Measurements from ENCODE around the gene SNURF. TPM values are rescaled to one million over a fixed set of nuclear protein-coding genes. Genes with fewer than 3 reads are reported as not detected.
A peak's percentile ranks its signal among the peaks of the same experiment; 100 is the strongest.

Gene SNURF
- total and polyA plus RNA-seq, 2 donors (not counting 1 experiment from before 2014, with no cell fraction given) = 5.0 to 61.1 TPM

GRCh38 chr15:24940236-24940635 is 14.6 kb upstream of the SNURF start:
- DNase-seq (ENCODE audit: low read depth in 2 of 2) = no peak
- Histone ChIP-seq H3K4me1 (ENCODE audit: control insufficient read depth, extremely low read depth, insufficient read depth, low read length) (no peaks in the 10 kb centered on the region), H2AFZ (ENCODE audit: low read length) (no peak overlapping the region), H3K4me3 (replicated peaks in 1 of 4; ENCODE audit: control extremely low read depth in 1 of 4, insufficient read depth in 1 of 4, low read depth in 3 of 4, low read length in 4 of 4) (no peak overlapping the region), H3K27me3 (ENCODE audit: control insufficient read depth, insufficient read depth, low read length) (no peaks in the 10 kb centered on the region), H3K9ac (ENCODE audit: insufficient read depth, low read length) (no peak overlapping the region), H3K4me2 (ENCODE audit: extremely low read depth, insufficient read depth, low read length) (no peak overlapping the region), H3K27ac (ENCODE audit: insufficient read depth, low read length) (no peak overlapping the region), H4K20me1 (ENCODE audit: control insufficient read depth, extremely low read depth, insufficient read depth, low read length) (no peaks in the 10 kb centered on the region), H3K79me2 (ENCODE audit: control insufficient read depth, insufficient read depth, low read length) (no peaks in the 10 kb centered on the region), H3K9me3 (ENCODE audit: control insufficient read depth, insufficient read depth, low read depth, low read length) (no peaks in the 10 kb centered on the region), H3K36me3 (ENCODE audit: control insufficient read depth, insufficient read depth, low read length) (no peaks in the 10 kb centered on the region)
- TF ChIP-seq EZH2 (IDR thresholded peaks at IDR 0.05; ENCODE audit: low read length, missing control alignments) = no peak
- TF ChIP-seq CTCF (conservative IDR thresholded peaks at IDR 0.05 in 1 of 2, IDR thresholded peaks at IDR 0.05 in 1 of 2; ENCODE audit: low read depth in 1 of 2, low read length in 2 of 2) = no peak

- no peak for DNase-seq (ENCODE audit: low read depth in 2 of 2)
- Histone ChIP-seq H3K79me2 (ENCODE audit: control insufficient read depth, insufficient read depth, low read length) (no peaks in the 10 kb centered on the region), H3K4me1 (ENCODE audit: control insufficient read depth, extremely low read depth, insufficient read depth, low read length) (no peaks in the 10 kb centered on the region), H3K27me3 (ENCODE audit: control insufficient read depth, insufficient read depth, low read length) (no peaks in the 10 kb centered on the region), H4K20me1 (ENCODE audit: control insufficient read depth, extremely low read depth, insufficient read depth, low read length) (no peaks in the 10 kb centered on the region), H2AFZ (ENCODE audit: low read length) (no peak overlapping the region), H3K4me2 (ENCODE audit: extremely low read depth, insufficient read depth, low read length) (no peak overlapping the region), H3K4me3 (replicated peaks in 1 of 4; ENCODE audit: control extremely low read depth in 1 of 4, insufficient read depth in 1 of 4, low read depth in 3 of 4, low read length in 4 of 4) (no peak overlapping the region), H3K36me3 (ENCODE audit: control insufficient read depth, insufficient read depth, low read length) (no peaks in the 10 kb centered on the region), H3K9ac (ENCODE audit: insufficient read depth, low read length) (no peak overlapping the region), H3K9me3 (ENCODE audit: control insufficient read depth, insufficient read depth, low read depth, low read length) (no peaks in the 10 kb centered on the region), H3K27ac (ENCODE audit: insufficient read depth, low read length) (no peak overlapping the region)
- no peak for TF ChIP-seq EZH2 (IDR thresholded peaks at IDR 0.05; ENCODE audit: low read length, missing control alignments)
- no peak for TF ChIP-seq CTCF (conservative IDR thresholded peaks at IDR 0.05 in 1 of 2, IDR thresholded peaks at IDR 0.05 in 1 of 2; ENCODE audit: low read depth in 1 of 2, low read length in 2 of 2)
These were observed 11.4 kb upstream of the SNURF start for GRCh38 chr15:24943361-24943760.

GRCh38 chr15:24944954-24945353 is 9.8 kb upstream of the SNURF start:
- H3K27me3 ChIP-seq (ENCODE audit: control insufficient read depth, insufficient read depth, low read length) = no peaks in the 10 kb centered on the region

More at GRCh38 chr15:24944954-24945353, 9.8 kb upstream of the SNURF start:
- Histone ChIP-seq H3K9me3 (ENCODE audit: control insufficient read depth, insufficient read depth, low read depth, low read length) (no peaks in the 10 kb centered on the region), H4K20me1 (ENCODE audit: control insufficient read depth, extremely low read depth, insufficient read depth, low read length) (no peaks in the 10 kb centered on the region), H3K27ac (ENCODE audit: insufficient read depth, low read length) (no peak overlapping the region), H3K4me2 (ENCODE audit: extremely low read depth, insufficient read depth, low read length) (no peak overlapping the region), H3K4me1 (ENCODE audit: control insufficient read depth, extremely low read depth, insufficient read depth, low read length) (no peaks in the 10 kb centered on the region), H2AFZ (ENCODE audit: low read length) (no peak overlapping the region), H3K36me3 (ENCODE audit: control insufficient read depth, insufficient read depth, low read length) (no peaks in the 10 kb centered on the region), H3K9ac (ENCODE audit: insufficient read depth, low read length) (no peak overlapping the region), H3K4me3 (replicated peaks in 1 of 4; ENCODE audit: control extremely low read depth in 1 of 4, insufficient read depth in 1 of 4, low read depth in 3 of 4, low read length in 4 of 4) (no peak overlapping the region), H3K79me2 (ENCODE audit: control insufficient read depth, insufficient read depth, low read length) (no peaks in the 10 kb centered on the region)
- no peak for TF ChIP-seq EZH2 (IDR thresholded peaks at IDR 0.05; ENCODE audit: low read length, missing control alignments)
- no peak for TF ChIP-seq CTCF (conservative IDR thresholded peaks at IDR 0.05 in 1 of 2, IDR thresholded peaks at IDR 0.05 in 1 of 2; ENCODE audit: low read depth in 1 of 2, low read length in 2 of 2)
- DNase-seq (ENCODE audit: low read depth in 2 of 2) = peak in 1 of 2 donors; percentile 73
